ENCODE data around the gene RAI1.

RAI1 gene

DNA sequence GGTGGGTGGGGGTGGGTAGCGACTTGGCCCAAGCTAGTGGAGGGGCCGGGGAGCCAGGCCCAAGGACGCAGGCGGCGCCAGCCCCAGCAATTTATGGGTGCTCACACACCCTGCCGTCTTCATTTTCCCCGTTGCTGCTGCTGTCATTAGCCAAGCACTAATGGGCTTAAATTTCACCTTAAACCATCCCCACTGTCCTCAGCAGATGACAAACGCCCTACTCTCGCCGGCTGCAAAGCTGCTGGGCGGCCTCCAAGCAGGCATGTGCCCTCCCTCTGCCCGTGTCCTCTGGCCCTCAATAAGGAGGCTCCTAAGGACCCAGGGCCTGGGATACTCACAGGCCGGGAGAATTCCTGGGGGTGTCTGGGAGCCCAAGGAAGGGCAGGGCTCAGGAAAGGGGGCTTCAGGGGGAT lies 89.4 kb downstream of the RAI1 start:
- no peak for DNase-seq (ENCODE audit: low read depth)
- no peak overlapping the region for H3K4me3 ChIP-seq (ENCODE audit: low read depth, low read length)
- TF ChIP-seq, protein P1, sequence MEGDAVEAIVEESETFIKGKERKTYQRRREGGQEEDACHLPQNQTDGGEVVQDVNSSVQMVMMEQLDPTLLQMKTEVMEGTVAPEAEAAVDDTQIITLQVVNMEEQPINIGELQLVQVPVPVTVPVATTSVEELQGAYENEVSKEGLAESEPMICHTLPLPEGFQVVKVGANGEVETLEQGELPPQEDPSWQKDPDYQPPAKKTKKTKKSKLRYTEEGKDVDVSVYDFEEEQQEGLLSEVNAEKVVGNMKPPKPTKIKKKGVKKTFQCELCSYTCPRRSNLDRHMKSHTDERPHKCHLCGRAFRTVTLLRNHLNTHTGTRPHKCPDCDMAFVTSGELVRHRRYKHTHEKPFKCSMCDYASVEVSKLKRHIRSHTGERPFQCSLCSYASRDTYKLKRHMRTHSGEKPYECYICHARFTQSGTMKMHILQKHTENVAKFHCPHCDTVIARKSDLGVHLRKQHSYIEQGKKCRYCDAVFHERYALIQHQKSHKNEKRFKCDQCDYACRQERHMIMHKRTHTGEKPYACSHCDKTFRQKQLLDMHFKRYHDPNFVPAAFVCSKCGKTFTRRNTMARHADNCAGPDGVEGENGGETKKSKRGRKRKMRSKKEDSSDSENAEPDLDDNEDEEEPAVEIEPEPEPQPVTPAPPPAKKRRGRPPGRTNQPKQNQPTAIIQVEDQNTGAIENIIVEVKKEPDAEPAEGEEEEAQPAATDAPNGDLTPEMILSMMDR (IDR thresholded peaks at IDR 0.05; ENCODE audit: insufficient read depth, low read depth, low read length, missing control alignments) = no peak

- no peak for DNase-seq (ENCODE audit: low read depth)
These were observed 90.4 kb downstream of the RAI1 start for GRCh38 chr17:17771498-17772201.

GRCh38 chr17:17772231-17772630 lies 91.0 kb downstream of the RAI1 start:
- DNase-seq (ENCODE audit: low read depth) = no peak
- H3K4me3 ChIP-seq (ENCODE audit: low read depth, low read length) = no peak overlapping the region
- TF ChIP-seq, protein P1 (IDR thresholded peaks at IDR 0.05; ENCODE audit: insufficient read depth, low read depth, low read length, missing control alignments) = no peak

More at GRCh38 chr17:17771498-17772201, 90.4 kb downstream of the RAI1 start:
- no peak overlapping the region for H3K4me3 ChIP-seq (ENCODE audit: low read depth, low read length)
- TF ChIP-seq, protein P1 (IDR thresholded peaks at IDR 0.05; ENCODE audit: insufficient read depth, low read depth, low read length, missing control alignments) = no peak

DNA sequence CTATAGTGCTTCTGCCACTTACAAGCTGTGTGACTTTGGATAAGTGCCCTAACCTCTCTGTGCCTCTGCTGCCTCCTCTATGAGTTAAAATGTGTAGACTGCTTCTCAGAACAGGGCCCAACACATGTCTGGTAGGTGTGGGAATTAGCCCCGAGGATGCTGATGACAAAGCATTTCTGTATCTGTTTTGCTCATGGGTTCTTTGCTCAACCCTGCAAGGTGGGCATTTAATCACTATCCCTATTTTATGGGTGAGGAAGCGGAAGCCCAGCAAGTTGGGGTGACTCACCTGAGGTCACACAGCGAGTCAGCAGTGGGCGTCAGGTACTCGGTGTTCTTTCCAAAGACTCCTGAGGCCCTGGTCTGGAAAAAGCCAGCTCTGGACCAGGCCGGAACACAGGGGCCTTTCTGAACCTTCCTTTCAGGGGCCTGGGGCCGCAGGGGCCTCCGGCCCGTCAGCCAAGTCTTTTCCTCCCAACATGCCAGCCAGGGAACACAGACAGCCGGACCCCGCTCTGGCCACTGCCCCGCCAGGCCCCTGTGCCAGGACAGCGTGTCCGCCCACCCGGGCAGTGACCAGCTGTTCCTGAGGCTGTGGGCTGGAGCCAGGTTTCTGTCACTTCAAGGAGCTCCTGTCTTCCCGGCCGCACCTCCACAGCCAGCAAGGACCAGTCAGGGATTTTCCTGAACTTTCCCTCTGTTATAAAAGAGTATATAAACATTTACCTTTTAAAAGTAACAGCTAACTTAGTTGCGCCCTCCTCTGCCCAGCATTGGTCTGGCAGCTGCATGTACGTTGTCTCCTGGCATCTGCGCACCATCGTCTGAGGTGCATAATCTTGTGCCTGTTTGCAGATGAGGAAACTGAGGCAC lies 93.0 kb downstream of the RAI1 start:
- H3K4me3 ChIP-seq (ENCODE audit: low read depth, low read length) = no peak overlapping the region
- DNase-seq (ENCODE audit: low read depth) = no peak
- TF ChIP-seq, protein P1 (IDR thresholded peaks at IDR 0.05; ENCODE audit: insufficient read depth, low read depth, low read length, missing control alignments) = no peak

DNA sequence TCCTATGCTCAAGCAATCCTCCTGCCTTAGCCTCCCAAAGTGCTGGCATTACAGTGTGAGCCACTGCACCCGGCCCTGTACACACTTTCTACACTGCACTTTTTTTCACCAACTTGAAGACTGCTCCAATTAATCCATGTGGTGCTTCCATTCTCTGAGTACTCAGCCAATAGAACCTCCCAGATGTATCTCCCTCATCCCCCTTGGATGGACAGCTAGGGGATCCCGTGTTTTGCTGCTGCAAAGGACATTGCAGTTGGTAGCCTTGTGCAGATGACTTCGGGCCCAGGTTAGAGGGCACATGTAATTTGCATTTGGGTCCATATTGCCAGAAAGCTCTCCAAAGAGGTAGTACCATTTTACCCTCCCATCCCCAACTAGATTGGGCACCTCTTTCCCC lies 95.6 kb downstream of the RAI1 start:
- TF ChIP-seq, protein P1 (IDR thresholded peaks at IDR 0.05; ENCODE audit: insufficient read depth, low read depth, low read length, missing control alignments) = no peak
- DNase-seq (ENCODE audit: low read depth) = no peak
- H3K4me3 ChIP-seq (ENCODE audit: low read depth, low read length) = no peak overlapping the region

DNA sequence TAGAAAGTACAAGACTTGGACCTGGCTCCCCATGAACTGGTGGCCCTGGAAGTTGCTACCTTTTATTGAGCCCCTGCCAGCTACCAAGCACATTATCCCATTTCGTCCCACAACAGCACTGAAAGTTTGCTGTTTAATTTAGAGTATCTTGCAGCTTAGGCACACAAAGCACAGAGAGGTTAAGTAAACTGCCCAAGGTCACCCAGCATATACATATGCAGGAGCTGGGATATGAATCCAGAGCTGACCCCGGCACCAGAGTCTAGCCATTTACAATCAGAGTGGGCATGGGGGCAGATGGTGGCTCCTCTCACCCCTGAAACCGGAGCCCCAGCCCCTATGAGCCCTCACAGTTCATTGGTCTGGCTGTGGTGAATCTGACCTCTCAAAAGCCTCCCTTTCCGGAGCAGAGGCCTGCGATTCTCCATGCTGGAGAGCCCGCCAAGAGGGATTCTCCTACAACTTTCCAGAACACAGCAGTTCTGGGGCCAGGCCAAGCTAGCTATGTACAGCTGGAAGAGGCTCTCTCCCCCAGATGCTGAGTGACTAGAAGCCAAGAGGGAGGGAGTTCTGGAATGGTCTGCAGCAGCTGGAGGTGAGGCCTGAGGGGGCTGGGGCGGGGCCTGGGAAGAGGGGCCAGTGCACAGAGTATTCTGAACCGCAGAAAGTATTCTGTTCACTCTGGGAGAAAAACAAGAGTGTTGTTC lies 97.2 kb downstream of the RAI1 start:
- no peak for DNase-seq (ENCODE audit: low read depth)
- no peak overlapping the region for H3K4me3 ChIP-seq (ENCODE audit: low read depth, low read length)
- TF ChIP-seq, protein P1 (IDR thresholded peaks at IDR 0.05; ENCODE audit: insufficient read depth, low read depth, low read length, missing control alignments) = no peak

Data from GM12865 (cell line).